Choroid plexus epithelial cell (primary cell): ENCODE results near the gene SEC23B.

Source experiments
- DNase-seq: peaks from one replicate; pipeline ENCODE4 v3.0.0-alpha.2; 2010; ENCODE audit warnings: low read depth
- H3K4me3 ChIP-seq: 2 replicates; pipeline ENCODE4 v1.5.1; 2011; ENCODE audit warnings: low read depth, mild to moderate bottlenecking, control low read depth, low read length, moderate library complexity
- TF ChIP-seq, protein P1 (sequence below): conservative IDR thresholded peaks from 2 replicates; pipeline ENCODE4 v1.5.1; 2011; ENCODE audit warnings: low read depth, mild to moderate bottlenecking, control low read depth, inconsistent platforms, low read length, moderate library complexity

The SEC23B gene

DNA sequence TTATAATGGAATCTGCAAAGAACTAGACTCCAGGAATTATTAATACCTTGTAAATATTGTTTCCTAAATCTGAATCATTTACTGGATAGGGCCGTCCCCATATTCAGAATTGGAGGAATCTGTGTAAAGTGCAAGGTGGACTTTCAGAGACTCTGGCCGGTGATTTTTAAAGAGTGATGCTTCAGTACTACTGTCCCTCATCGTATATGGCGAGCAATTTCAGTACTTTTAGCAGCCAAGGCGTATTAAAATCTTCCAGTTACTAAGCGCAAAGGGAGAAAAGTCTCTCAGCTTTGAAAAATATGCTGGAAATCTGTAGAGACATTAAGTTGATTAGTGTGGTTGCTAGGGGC, 60.0 kb downstream of the SEC23B start:
- peak overlapping the region; percentile 72 for H3K4me3 ChIP-seq
- peak; percentile 22 for DNase-seq
- TF ChIP-seq, protein P1, sequence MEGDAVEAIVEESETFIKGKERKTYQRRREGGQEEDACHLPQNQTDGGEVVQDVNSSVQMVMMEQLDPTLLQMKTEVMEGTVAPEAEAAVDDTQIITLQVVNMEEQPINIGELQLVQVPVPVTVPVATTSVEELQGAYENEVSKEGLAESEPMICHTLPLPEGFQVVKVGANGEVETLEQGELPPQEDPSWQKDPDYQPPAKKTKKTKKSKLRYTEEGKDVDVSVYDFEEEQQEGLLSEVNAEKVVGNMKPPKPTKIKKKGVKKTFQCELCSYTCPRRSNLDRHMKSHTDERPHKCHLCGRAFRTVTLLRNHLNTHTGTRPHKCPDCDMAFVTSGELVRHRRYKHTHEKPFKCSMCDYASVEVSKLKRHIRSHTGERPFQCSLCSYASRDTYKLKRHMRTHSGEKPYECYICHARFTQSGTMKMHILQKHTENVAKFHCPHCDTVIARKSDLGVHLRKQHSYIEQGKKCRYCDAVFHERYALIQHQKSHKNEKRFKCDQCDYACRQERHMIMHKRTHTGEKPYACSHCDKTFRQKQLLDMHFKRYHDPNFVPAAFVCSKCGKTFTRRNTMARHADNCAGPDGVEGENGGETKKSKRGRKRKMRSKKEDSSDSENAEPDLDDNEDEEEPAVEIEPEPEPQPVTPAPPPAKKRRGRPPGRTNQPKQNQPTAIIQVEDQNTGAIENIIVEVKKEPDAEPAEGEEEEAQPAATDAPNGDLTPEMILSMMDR, result no peak

DNA sequence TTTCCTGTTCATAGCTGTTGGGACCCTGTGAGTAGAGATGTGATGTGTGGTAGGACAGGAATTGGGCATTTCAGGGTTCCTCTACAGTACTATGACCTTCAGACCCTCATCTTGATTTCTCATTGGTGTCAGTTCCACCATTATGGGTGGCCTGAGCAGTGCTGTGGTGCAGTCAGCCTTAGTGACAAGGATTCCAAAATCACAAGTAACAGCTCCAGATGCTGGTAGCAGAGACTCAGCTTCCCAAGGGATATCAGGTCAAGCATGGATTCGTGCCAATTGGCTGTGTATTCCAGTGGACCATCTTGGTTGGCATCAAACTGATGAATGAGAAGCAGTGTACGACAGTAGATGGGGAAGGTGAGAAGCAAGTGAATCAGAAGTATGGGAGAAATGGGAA, 63.3 kb downstream of the SEC23B start:
- no peak for DNase-seq
- H3K4me3 ChIP-seq, result no peak overlapping the region
- TF ChIP-seq, protein P1, result no peak

DNA sequence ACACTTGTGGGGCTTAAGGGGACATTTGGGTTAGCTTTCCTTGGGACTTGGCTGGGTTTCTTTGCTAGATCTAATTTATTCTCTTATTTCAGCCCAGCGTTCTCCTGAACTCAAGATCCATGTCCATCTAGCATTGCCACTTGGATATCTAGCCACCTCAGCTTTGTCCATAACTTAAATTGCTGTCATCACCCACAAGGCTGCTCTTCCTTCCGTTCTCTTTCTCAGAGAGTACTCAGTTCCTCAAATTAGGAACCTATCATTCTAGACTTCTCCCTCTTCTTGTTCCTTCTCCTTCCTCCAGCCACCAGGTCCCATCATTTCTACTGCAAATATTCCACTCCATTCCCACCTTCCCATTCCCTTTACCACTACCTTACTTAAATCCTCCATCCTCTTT, 63.8 kb downstream of the SEC23B start:
- TF ChIP-seq, protein P1, result no peak
- no peak overlapping the region for H3K4me3 ChIP-seq
- no peak for DNase-seq

DNA sequence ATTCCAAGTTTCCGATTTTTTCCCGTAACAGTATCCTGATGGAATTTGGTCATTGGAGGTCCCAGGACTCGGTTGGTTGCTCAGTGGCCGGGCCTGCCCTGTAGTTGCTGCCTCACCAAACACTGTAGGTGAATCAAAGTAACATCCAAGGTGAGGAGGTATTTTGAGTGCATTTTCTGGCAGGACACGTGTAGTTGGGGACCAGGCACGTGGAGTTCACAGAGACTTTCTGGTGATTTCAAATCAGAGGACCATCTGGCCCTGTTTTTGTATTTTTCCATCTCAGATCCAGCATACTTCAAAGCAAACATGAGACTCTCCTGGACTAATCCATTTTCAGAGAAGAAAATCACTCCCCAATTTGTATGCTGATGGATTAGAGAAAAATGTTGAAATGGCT, 70.2 kb downstream of the SEC23B start:
- DNase-seq, result no peak
- H3K4me3 ChIP-seq, result no peak overlapping the region
- TF ChIP-seq, protein P1, result no peak

DNA sequence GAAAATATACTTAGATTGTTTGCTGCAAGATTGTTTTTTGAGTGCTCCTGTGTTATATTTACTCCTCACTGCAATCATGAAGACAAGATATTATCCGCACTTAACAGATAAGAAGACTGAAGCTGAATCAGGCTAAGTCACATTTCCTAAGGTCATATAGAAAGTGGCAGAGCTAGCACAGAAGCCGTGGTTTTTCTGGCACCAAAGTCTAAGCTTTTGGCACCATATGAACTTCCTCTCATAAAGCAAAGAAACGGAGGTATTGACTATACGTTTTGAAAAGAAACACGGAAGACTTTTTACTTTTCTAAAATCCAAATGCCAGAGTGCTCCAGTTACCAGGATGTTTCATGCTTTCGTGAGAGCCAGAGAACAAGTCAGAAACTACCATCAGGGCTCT, 70.8 kb downstream of the SEC23B start:
- no peak overlapping the region for H3K4me3 ChIP-seq
- no peak for DNase-seq
- TF ChIP-seq, protein P1, result no peak

DNA sequence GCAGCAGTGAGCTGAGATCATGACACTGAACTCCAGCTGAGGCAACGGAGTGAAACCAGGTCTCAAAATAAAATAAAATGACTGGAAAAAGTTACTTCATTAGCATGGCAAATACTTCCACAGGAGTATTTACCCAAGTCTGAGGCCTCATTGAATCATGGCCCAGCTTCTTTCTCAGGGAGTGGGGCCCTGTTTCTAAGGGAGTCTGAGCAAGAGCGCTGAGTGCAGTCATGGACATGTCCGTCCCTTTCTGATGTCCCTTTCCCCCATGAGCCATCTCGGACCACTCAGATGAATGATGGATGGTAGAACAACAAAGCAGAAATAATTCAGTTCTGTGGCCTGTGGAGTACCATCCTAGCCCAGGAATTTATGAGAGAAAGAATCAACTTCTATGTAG, 72.3 kb downstream of the SEC23B start:
- H3K4me3 ChIP-seq, result no peak overlapping the region
- no peak for DNase-seq
- TF ChIP-seq, protein P1, result no peak

DNA sequence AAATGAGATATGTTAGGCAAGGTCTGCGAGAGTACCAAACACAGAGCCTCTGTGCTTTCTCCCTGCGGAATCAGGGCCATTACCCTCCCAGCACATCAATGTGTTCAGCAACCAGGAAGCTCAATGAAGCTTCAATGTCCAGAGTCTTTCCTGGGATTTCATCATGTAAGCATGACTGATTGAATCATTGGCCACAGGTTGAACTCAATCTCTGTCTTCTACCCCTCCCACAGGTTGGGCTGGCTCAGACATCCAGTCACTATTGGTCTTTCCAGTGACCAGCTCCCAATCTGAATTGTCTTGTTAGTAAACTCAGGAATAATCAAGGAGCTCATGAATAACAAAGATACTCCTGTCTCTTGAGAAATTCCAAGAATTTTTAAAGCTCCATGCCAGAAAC, 77.4 kb downstream of the SEC23B start:
- peak; percentile 70 for DNase-seq
- H3K4me3 ChIP-seq, result no peak overlapping the region

More for the DNA sequence above, 77.4 kb downstream of the SEC23B start:
- TF ChIP-seq, protein P1, result no peak
